Lung (tissue), 12 donors: ENCODE data around the gene TMEM94. TPM values are rescaled to one million over a fixed set of nuclear protein-coding genes. Genes with fewer than 3 reads are reported as not detected.

Experiments
- ATAC-seq: fragments of 200-7000 bp; cut with Tn5 transposase; one replicate; pipeline ENCODE4 v1.9.1; 2020; ENCODE audit warnings: moderate number of reproducible peaks; ENCODE audit not compliant: insufficient read depth, low FRiP score
- DNase-seq, 3 donors: peaks; one replicate each; pipeline ENCODE4 v3.0.0-alpha.2; 2013 to 2017
- H3K27ac ChIP-seq, 2 donors: one replicate each; pipeline ENCODE4 v1.5.1; 2013; ENCODE audit warnings: mild to moderate bottlenecking in 2 of 2, moderate library complexity in 2 of 2, control low read depth in 1 of 2, inconsistent platforms in 1 of 2, low read depth in 1 of 2, low read length in 1 of 2
- H3K27me3 ChIP-seq, 3 donors: one replicate each; pipeline ENCODE4 v1.5.1; 2013; ENCODE audit warnings: low read length in 2 of 3; ENCODE audit not compliant: control insufficient read depth in 3 of 3, insufficient read depth in 3 of 3
- H3K36me3 ChIP-seq, 4 donors: one replicate each; pipeline ENCODE4 v1.5.1; 2013; ENCODE audit warnings: low read length in 4 of 4, mild to moderate bottlenecking in 1 of 4, moderate library complexity in 1 of 4; ENCODE audit not compliant: control insufficient read depth in 4 of 4, insufficient read depth in 4 of 4
- H3K4me1 ChIP-seq, 5 donors: one replicate each; pipeline ENCODE4 v1.5.1; 2013; ENCODE audit warnings: low read length in 5 of 5, mild to moderate bottlenecking in 2 of 5, moderate library complexity in 1 of 5; ENCODE audit not compliant: control insufficient read depth in 5 of 5, insufficient read depth in 5 of 5
- H3K4me3 ChIP-seq: one replicate; pipeline ENCODE4 v1.5.1; 2013; ENCODE audit warnings: mild to moderate bottlenecking, control low read depth, moderate library complexity
- H3K9ac ChIP-seq, 2 donors: one replicate each; pipeline ENCODE4 v1.5.1; 2013; ENCODE audit warnings: low read length in 2 of 2, control low read depth in 1 of 2; ENCODE audit not compliant: insufficient read depth in 1 of 2
- H3K9me3 ChIP-seq, 4 donors: one replicate each; pipeline ENCODE4 v1.5.1; 2013; ENCODE audit warnings: low read length in 3 of 4, mild to moderate bottlenecking in 1 of 4, moderate library complexity in 1 of 4; ENCODE audit not compliant: control insufficient read depth in 4 of 4, insufficient read depth in 3 of 4
- WGBS, 2 donors: extraction: QIAGEN DNeasy Blood & Tissue Kit; methylation state at CpG; one replicate each; pipeline ENCODE4 v1.1.7; 2013; 5-methylcytosine and 5-hydroxymethylcytosine counted together
- polyA plus RNA-seq, 2 donors: library from polyadenylated mRNA; stranded (reverse); fragments of 200-250 nt; gene quantifications; one replicate each; pipeline ENCODE4 v1.2.1, GENCODE V29; 2013
- total RNA-seq, 2 donors: library from RNA; depleted of rRNA in 1 of 2; stranded (reverse); fragments of >200 nt in 1 of 2; gene quantifications; one replicate each; pipeline ENCODE4 v1.2.1, GENCODE V29; 2014 to 2021
- TF ChIP-seq, protein P1 (sequence below): IDR thresholded peaks from 2 replicates; pipeline ENCODE4 v1.5.1; 2012; ENCODE audit warnings: mild to moderate bottlenecking; ENCODE audit errors: control extremely low read depth, extremely low read depth
- donor health status: control.
- donor health status: control.
- donor health status: Bipolar disorder and iron deficiency.
- donor health status: healthy.
- donor health status: DM: yes; HTN: yes; CAD: no.

The TMEM94 gene
- total and polyA plus RNA-seq, 4 donors: 40.0 to 82.3 (median 53.3) TPM

DNA sequence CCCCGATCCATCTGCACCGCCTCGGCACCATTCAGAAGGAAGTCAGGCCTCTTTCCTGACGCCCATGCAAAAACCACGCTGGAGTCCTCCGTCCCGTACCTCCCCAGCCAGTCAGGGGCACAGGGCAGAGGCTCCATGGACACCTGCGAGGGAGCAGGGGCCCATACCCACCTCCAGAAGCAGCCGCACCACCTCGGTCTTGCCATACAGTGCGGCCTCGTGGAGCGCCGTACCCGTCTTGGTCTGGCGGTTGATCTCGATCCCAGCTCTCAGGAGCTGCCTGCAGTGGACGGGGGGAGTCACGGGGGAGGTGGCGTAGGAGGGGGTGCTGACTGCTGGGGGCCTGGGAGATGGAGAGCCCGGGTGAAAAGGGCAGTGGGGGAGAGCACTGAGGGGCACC lies 49.7 kb downstream of the TMEM94 start:
- Histone ChIP-seq H3K27ac (no peak overlapping the region), H3K27me3 (no peaks in the 10 kb centered on the region), H3K4me1 (peaks cover 0 to 16% (median 13%) of the 10 kb centered on the region in 5 donors), H3K36me3 (peaks cover 0 to 62% (median 17%) of the 10 kb centered on the region in 4 donors), H3K4me3 (no peak overlapping the region), H3K9ac (no peak overlapping the region), H3K9me3 (no peaks in the 10 kb centered on the region)
- no peak for ATAC-seq
- 73 to 85% methylated on average over 21 of the region's 21 CpGs for WGBS, 2 donors
- TF ChIP-seq, protein P1, sequence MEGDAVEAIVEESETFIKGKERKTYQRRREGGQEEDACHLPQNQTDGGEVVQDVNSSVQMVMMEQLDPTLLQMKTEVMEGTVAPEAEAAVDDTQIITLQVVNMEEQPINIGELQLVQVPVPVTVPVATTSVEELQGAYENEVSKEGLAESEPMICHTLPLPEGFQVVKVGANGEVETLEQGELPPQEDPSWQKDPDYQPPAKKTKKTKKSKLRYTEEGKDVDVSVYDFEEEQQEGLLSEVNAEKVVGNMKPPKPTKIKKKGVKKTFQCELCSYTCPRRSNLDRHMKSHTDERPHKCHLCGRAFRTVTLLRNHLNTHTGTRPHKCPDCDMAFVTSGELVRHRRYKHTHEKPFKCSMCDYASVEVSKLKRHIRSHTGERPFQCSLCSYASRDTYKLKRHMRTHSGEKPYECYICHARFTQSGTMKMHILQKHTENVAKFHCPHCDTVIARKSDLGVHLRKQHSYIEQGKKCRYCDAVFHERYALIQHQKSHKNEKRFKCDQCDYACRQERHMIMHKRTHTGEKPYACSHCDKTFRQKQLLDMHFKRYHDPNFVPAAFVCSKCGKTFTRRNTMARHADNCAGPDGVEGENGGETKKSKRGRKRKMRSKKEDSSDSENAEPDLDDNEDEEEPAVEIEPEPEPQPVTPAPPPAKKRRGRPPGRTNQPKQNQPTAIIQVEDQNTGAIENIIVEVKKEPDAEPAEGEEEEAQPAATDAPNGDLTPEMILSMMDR: no peak
- no peak for DNase-seq

DNA sequence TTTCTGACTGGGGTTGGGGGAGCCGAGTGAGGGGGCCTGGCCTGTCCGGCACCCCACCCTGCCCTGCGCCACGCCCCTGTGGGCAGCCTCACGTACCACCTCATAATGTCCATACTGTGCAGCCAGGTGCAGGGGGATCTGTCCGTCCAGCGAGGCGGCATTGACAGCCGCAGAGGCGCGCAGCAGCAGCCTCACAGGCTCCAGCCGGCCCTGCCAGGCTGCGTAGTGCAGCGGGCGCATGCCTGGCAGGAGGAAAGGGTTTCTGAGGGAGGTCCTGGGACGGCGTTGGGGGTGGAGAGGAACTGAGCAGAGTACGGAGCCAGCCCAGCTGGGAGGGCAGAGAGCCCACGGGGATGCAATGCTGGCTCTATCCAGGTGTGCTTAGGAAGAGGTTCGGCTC lies 50.5 kb downstream of the TMEM94 start:
- WGBS, 2 donors: 91 to 92% methylated on average over 20 of the region's 20 CpGs
- H3K4me3 ChIP-seq: no peak overlapping the region
- ATAC-seq (no peak), DNase-seq (no peak)
- no peaks in the 10 kb centered on the region for H3K27me3 ChIP-seq
- no peaks in the 10 kb centered on the region for H3K9me3 ChIP-seq
- H3K4me1 ChIP-seq: peaks cover 0 to 23% (median 15%) of the 10 kb centered on the region in 5 donors
- no peak overlapping the region for H3K9ac ChIP-seq
- peaks cover 0 to 55% (median 17%) of the 10 kb centered on the region in 4 donors for H3K36me3 ChIP-seq
- TF ChIP-seq, protein P1: no peak
- peak overlapping the region in 1 of 2 donors; percentile 32 for H3K27ac ChIP-seq

DNA sequence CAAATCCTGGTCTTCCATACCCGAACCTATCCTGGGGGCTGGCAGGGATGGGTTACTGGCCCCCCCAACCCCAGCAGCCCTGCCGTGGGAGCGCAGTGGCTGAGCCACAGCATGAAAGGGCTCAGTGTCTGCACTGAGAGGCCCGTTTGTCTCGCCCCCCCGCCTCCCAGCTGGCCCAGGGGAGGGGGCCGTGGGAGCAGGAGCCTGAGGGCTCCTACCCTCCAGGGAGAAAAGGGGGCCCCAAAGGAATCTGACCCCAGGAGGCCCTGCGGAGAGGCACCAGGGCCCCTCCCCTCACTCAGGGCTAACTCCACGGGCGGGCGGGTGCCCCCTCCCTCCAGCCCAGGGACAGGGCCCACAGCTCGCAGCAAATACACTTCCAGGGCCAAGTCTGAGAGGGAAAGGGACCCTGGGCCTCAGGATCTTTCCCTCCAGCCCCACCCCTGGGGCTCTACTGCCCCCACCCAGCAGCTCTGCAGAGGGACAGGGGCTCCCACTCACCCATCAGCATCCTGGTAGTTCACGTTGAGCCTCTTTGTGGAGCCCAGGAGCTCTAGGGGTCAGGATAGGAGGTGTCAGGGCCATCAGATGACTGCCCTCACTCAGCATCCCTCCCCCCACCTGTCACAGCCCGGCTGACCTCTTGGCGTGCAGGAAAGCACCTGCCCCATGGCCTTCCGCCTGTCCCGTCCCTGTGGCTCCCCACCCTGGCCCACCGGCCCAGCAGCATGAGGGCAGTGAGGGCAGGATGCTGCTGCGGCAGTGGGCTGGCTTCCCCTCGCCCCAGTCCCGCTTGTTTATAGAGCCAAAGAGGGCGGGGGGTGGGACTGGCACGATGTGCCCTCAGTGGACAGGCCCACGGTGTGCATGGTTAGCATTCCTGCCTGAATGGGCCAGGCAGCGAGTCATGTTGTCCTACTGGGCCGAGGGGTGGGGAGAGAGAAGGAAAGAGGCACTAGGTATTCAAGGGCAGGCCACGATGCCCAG lies 51.6 kb downstream of the TMEM94 start:
- DNase-seq (no peak), ATAC-seq (no peak)
- Histone ChIP-seq H3K9ac (no peak overlapping the region), H3K9me3 (no peaks in the 10 kb centered on the region), H3K36me3 (peaks cover 0 to 47% (median 18%) of the 10 kb centered on the region in 4 donors), H3K27ac (peak overlapping the region in 1 of 2 donors; percentile 83), H3K4me1 (peaks cover 0 to 35% (median 19%) of the 10 kb centered on the region in 5 donors), H3K27me3 (no peaks in the 10 kb centered on the region), H3K4me3 (no peak overlapping the region)
- TF ChIP-seq, protein P1: no peak
- 65 to 77% methylated on average over 27 of the region's 27 CpGs for WGBS, 2 donors
